GM06990 (cell line): Measurements from ENCODE around the gene TMEFF2.

Experiments
- DNase-seq: peaks from one replicate; pipeline ENCODE4 v3.0.0-alpha.2; 2011; ENCODE audit not compliant: insufficient read length; ENCODE audit errors: extremely low read depth
- H3K27me3 ChIP-seq: replicated peaks from 2 replicates; pipeline ENCODE4 v1.6.0; 2011; ENCODE audit warnings: low read length; ENCODE audit not compliant: control insufficient read depth, insufficient read depth
- H3K36me3 ChIP-seq: 2 replicates; pipeline ENCODE4 v1.5.1; 2011; ENCODE audit warnings: low read length; ENCODE audit not compliant: control insufficient read depth, insufficient read depth
- H3K4me3 ChIP-seq: replicated peaks from 2 replicates; pipeline ENCODE4 v1.5.1; 2011; ENCODE audit warnings: low read depth, mild to moderate bottlenecking, control low read depth, low read length
- TF ChIP-seq, protein P1 (sequence below): IDR thresholded peaks from 2 replicates; pipeline ENCODE4 v1.5.1; 2011; ENCODE audit warnings: low read length, control low read depth, mild to moderate bottlenecking, inconsistent platforms; ENCODE audit not compliant: insufficient read depth, poor library complexity, severe bottlenecking

Gene TMEFF2

DNA sequence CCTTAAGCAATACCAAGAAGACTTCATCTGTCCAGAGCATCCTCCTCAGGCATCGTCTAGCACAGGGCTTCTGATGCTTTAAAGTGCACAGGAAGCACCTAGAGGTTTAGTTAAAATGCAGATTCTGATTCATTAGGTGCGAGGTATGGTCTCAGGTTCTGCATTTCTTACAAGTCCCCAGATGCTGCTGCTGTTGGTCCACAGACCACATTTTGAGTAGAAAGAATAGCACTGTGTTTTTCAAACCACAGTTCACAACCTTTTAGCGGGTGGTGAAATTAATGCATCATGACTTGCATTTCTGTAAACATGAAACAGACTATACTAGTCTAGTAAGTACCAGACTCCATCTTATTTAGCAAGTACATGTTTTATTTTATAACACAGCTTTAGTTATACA lies 134.6 kb downstream of the TMEFF2 start:
- no peak overlapping the region for H3K4me3 ChIP-seq
- H3K36me3 ChIP-seq: no peaks in the 10 kb centered on the region
- DNase-seq: peak; percentile 13
- H3K27me3 ChIP-seq: no peaks in the 10 kb centered on the region
- TF ChIP-seq, protein P1, sequence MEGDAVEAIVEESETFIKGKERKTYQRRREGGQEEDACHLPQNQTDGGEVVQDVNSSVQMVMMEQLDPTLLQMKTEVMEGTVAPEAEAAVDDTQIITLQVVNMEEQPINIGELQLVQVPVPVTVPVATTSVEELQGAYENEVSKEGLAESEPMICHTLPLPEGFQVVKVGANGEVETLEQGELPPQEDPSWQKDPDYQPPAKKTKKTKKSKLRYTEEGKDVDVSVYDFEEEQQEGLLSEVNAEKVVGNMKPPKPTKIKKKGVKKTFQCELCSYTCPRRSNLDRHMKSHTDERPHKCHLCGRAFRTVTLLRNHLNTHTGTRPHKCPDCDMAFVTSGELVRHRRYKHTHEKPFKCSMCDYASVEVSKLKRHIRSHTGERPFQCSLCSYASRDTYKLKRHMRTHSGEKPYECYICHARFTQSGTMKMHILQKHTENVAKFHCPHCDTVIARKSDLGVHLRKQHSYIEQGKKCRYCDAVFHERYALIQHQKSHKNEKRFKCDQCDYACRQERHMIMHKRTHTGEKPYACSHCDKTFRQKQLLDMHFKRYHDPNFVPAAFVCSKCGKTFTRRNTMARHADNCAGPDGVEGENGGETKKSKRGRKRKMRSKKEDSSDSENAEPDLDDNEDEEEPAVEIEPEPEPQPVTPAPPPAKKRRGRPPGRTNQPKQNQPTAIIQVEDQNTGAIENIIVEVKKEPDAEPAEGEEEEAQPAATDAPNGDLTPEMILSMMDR: no peak

DNA sequence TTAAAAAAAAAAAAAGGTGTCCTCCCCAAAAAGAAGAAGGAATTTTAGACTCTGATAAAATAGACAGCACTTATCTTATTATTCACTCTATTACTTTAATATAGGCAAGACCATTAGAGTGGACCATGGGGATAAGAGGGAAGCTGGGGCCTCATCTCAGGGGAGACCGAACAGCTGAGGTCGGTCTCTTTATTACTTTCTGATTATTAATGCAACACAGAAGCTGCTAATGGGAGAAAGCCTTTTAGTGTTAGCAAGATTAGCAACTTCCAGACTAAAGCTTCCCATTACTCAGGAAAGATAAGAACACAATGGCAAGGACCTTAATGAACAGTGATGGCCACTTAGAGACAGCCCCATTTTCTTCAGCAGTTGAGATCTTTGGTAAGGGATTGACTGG lies 135.5 kb downstream of the TMEFF2 start:
- no peak for DNase-seq
- TF ChIP-seq, protein P1: no peak
- Histone ChIP-seq H3K4me3 (no peak overlapping the region), H3K36me3 (no peaks in the 10 kb centered on the region), H3K27me3 (no peaks in the 10 kb centered on the region)

DNA sequence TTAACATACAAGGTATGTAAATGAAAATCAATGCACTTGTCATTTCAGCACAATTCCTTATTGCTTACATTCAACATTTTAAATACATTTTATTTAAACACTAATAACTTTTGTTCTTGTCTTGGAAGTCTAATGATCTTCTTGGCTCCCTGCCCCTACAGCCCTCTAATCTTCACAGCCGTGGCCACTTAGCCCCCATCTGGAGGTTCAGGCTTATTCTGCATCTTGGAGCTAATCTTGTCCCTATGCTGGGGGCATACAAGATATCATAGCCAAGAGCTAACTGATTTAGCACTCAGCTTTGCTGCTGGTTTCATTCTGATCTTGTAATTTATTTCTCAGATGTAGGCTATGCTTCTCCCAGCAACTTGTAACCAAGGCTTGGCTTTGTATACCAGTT lies 140.8 kb downstream of the TMEFF2 start:
- H3K27me3 ChIP-seq: no peaks in the 10 kb centered on the region
- DNase-seq: no peak
- H3K36me3 ChIP-seq: no peaks in the 10 kb centered on the region
- H3K4me3 ChIP-seq: no peak overlapping the region
- TF ChIP-seq, protein P1: no peak

DNA sequence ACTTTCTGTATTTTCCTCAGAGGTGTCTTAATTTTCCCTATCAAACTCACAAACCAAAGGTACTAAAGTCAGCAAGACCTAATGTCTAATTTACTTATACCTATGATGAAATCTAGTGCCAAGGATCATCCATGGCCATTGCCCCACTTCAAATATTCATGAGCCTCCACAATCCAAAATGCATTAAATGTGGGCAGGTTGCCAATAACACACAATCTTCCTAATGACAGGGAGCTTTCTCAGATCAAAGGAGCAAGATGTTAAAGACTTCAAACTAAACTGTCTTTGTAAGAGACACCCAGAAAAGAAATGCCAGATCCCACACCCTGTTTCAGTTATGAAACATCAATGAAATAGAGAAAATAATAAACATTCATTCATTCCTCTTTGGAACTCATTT lies 143.2 kb downstream of the TMEFF2 start:
- H3K36me3 ChIP-seq: no peaks in the 10 kb centered on the region
- TF ChIP-seq, protein P1: no peak
- DNase-seq: no peak
- H3K4me3 ChIP-seq: no peak overlapping the region
- H3K27me3 ChIP-seq: no peaks in the 10 kb centered on the region

DNA sequence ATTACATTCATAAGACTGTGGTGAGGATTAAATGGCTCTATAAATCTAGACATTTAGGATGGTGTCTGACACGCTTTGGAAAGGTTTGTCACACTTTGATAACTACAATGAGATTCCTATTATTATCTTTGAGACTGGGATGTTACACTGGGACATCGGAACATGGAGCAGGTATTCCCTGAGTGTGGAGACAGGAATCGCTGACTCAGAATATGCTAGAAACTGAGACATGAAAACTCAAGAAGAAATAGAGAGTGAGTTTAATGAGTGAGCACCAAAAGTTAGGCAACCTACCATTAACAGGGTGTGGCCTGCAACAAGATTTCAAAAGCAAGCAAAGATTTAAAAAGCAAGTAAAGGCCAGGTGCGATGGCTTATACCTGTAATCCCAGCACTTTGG lies 145.4 kb downstream of the TMEFF2 start:
- Histone ChIP-seq H3K27me3 (no peaks in the 10 kb centered on the region), H3K4me3 (no peak overlapping the region), H3K36me3 (no peaks in the 10 kb centered on the region)
- no peak for DNase-seq
- TF ChIP-seq, protein P1: no peak
